K562 treated with DMSO at 1 percent for 12 hours (cell line): ENCODE data around the gene ATAD5. TPM values are rescaled to one million over a fixed set of nuclear protein-coding genes. Genes with fewer than 3 reads are reported as not detected.

Experiments
- total RNA-seq: library from RNA; unstranded; fragments of 300-600 nt; gene quantifications from 2 replicates; pipeline ENCODE4 v1.2.3, GENCODE V29; 2022; ENCODE audit not compliant: insufficient read depth

Gene ATAD5, protein sequence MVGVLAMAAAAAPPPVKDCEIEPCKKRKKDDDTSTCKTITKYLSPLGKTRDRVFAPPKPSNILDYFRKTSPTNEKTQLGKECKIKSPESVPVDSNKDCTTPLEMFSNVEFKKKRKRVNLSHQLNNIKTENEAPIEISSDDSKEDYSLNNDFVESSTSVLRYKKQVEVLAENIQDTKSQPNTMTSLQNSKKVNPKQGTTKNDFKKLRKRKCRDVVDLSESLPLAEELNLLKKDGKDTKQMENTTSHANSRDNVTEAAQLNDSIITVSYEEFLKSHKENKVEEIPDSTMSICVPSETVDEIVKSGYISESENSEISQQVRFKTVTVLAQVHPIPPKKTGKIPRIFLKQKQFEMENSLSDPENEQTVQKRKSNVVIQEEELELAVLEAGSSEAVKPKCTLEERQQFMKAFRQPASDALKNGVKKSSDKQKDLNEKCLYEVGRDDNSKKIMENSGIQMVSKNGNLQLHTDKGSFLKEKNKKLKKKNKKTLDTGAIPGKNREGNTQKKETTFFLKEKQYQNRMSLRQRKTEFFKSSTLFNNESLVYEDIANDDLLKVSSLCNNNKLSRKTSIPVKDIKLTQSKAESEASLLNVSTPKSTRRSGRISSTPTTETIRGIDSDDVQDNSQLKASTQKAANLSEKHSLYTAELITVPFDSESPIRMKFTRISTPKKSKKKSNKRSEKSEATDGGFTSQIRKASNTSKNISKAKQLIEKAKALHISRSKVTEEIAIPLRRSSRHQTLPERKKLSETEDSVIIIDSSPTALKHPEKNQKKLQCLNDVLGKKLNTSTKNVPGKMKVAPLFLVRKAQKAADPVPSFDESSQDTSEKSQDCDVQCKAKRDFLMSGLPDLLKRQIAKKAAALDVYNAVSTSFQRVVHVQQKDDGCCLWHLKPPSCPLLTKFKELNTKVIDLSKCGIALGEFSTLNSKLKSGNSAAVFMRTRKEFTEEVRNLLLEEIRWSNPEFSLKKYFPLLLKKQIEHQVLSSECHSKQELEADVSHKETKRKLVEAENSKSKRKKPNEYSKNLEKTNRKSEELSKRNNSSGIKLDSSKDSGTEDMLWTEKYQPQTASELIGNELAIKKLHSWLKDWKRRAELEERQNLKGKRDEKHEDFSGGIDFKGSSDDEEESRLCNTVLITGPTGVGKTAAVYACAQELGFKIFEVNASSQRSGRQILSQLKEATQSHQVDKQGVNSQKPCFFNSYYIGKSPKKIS (N-terminal part only)
- 2.7 and 14.0 TPM in 2 replicates for total RNA-seq

DNA sequence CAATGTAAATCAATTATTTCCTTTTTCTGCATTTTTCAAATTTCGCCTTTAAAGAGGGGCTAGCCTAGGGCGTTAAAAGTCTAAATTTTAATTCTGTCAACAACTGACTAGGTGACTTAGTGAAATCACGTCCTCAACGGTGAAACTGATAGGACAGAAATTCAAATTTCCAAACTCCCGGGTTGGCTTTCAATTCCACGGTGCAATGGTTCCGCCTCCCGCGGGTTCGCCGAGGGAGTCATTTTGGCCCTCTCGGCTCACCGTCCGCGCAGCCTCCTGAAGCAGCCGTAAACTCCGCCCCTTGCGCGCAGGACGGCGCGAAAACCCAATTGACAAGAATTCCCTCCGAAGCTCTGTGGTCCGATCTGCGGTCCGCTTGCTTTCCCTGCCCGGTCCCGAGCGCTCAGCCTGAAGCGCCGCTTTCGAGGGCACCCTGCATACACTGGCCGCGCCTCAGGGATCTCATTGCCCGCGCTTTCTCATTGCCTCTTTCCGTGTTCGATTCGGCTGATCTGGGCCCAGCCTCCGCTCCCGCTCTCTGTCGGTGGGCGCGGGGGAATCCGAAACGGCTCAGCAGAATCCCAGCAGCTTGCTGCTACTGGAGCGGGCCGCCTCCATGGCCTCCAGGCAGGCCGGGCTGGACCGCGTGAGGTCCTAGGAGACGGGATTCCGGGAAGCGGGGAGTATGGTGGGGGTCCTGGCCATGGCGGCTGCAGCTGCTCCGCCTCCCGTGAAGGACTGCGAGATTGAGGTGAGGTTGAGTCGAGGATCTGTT is at the start of gene ATAD5:
Gene ATAD5, plus strand, starts transcription at position 304 of the 775 bp plus-strand sequence. Its CDS starts 382 bp downstream, at position 686.

GRCh38 chr17:30824356-30825145 is 7.2 kb upstream of the ATAD5 start, which contains the start of gene CRLF3:
Gene CRLF3 (minus strand): TSS chr17:30824692. CDS start chr17:30824651, 41 bp downstream.

DNA sequence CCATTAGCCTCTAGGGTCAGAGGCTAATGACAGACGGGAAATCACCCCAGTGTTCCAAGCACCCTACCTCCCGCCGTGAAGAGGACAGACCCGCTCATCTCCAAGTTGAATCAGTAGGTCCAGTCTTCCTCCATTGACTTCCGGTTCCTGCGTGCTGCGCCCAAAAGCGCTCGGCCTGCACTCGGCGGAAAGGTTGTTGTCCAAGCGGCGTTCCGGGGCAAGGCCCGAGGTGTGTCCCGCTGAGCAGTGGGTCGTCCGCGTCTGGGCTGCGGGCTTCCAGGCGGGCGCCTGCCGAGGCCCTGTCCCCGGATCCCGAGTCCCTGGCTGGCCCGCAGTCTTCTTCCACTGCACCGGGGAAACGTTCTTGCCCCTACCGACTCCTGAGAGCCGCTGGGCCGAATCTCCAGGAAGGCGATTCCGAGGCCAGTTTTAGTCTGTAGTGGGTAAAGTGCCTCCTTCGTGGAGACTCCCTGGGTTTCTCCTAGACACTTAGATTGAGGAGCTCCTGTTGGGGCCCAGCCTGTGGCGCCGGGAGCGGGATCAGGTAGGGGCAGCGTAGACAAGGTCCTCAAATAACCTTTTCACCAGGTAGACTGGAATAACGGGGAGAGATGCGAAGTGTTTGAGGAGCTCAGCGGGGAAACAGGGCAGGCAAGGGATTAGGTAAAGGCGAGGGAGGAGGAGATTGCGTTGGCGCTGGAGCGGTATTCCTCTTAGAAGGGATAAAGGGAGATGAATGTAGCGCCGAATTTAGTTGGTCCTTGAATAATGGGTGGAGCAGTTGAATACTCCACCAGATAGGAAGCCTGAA is 74.5 kb downstream of the ATAD5 start, which contains the start of gene TEFM:
Gene TEFM, minus strand, starts transcription at position 138 of the 811 bp plus-strand sequence. Its CDS starts 40 bp downstream, at position 98.

DNA sequence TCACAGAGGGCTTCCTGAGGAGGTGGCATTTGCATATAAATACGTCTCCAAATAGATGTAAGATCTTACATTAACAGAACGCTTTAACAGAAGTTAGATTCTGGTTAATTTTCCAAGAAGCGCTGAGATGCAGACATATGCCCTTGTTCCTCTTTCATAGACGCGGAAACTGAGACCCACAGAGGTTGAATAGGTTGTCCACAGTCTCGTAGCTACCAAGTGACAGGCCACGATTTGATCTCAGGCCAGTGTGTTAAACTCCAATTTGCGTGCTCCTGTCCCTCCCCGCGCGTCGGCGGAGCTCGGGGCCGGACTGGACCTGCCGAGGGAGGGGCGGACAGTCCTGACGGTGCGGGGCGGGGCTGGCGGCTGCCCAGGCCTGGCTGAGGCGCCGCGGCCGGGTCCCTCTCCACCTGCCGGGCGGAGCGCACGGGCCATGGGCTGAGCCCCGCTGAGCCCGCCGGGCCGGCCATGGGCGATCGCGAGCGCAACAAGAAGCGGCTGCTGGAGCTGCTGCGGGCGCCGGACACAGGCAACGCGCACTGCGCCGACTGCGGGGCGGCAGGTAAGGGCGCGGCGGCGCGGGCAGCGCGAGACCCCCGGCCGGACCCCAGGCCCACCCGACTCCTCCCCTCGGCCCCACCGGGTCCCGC is 89.9 kb downstream of the ATAD5 start, which contains the start of gene ADAP2:
Gene ADAP2, plus strand, starts transcription at position 402 of the 653 bp plus-strand sequence. Its CDS starts 70 bp downstream, at position 472.

Other genes starting within 250 kb of the ATAD5 start
- 11.0 and 25.2 TPM in 2 replicates for gene CRLF3, start 7.3 kb upstream of the ATAD5 start, total RNA-seq
- gene TEFM, start 74.3 kb downstream of the ATAD5 start, total RNA-seq: 15.6 and 24.1 TPM in 2 replicates
- not detected in 2 replicates for gene ADAP2, start 90.0 kb downstream of the ATAD5 start, total RNA-seq
- not detected in 2 replicates for gene RNF135, start 139.1 kb downstream of the ATAD5 start, total RNA-seq